Upper lobe of left lung (tissue), 4 donors: Measurements from ENCODE around the gene CCDC82.
"Not testable (repeated sequence)": the region's sequence is repeated elsewhere in the genome, so short reads cannot be mapped to it uniquely, and the experiment has no call there.

Experiments
- EP300 ChIP-seq, 4 donors: sonication (generic); formaldehyde crosslinking; IDR thresholded peaks; one replicate each; pipeline ENCODE4 v1.5.1; 2017; ENCODE audit warnings: antibody characterized with exemption in 4 of 4, control low read depth in 2 of 4
- POLR2A ChIP-seq, 4 donors: fragments of 450-650 bp; IDR thresholded peaks; one replicate each; pipeline ENCODE4 v1.5.1; 2016 to 2017; ENCODE audit warnings: antibody characterized with exemption in 4 of 4, mild to moderate bottlenecking in 2 of 4
- POLR2AphosphoS5 ChIP-seq, 2 donors: sonication (generic); formaldehyde crosslinking; IDR thresholded peaks; one replicate each; pipeline ENCODE4 v1.5.1; 2017; ENCODE audit warnings: antibody characterized with exemption in 2 of 2
- TF ChIP-seq, protein P1 (sequence below), 6 experiments: fragments of 450-650 bp in 4 of 6; fragments of 200-600 bp in 2 of 6; sonication (generic) in 2 of 6; IDR thresholded peaks; one replicate each; pipeline ENCODE4 v1.5.1; 2016 to 2019; ENCODE audit warnings: antibody characterized with exemption in 6 of 6

DNA sequence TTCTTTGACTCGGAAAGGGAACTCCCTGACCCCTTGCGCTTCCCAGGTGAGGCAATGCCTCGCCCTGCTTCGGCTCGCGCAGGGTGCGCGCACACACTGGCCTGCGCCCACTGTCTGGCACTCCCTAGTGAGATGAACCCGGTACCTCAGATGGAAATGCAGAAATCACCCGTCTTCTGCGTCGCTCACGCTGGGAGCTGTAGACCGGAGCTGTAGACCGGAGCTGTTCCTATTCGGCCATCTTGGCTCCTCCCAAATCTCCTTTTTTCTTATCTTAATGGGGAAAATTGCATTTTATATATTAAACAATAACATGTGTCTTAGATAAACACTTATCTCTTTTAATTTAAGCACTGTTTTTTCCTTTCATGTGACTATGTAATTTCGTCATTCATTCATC is 21.7 kb upstream of the CCDC82 start:
- TF ChIP-seq POLR2AphosphoS5, POLR2A, EP300 (IDR thresholded peaks at IDR 0.05): not testable (repeated sequence)
- TF ChIP-seq, protein P1, sequence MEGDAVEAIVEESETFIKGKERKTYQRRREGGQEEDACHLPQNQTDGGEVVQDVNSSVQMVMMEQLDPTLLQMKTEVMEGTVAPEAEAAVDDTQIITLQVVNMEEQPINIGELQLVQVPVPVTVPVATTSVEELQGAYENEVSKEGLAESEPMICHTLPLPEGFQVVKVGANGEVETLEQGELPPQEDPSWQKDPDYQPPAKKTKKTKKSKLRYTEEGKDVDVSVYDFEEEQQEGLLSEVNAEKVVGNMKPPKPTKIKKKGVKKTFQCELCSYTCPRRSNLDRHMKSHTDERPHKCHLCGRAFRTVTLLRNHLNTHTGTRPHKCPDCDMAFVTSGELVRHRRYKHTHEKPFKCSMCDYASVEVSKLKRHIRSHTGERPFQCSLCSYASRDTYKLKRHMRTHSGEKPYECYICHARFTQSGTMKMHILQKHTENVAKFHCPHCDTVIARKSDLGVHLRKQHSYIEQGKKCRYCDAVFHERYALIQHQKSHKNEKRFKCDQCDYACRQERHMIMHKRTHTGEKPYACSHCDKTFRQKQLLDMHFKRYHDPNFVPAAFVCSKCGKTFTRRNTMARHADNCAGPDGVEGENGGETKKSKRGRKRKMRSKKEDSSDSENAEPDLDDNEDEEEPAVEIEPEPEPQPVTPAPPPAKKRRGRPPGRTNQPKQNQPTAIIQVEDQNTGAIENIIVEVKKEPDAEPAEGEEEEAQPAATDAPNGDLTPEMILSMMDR (IDR thresholded peaks at IDR 0.05) = not testable (repeated sequence)
